ENCODE results near the gene TIAM1. TPM values are rescaled to one million over a fixed set of nuclear protein-coding genes. Genes with fewer than 3 reads are reported as not detected.

TIAM1 gene
- total RNA-seq, 1 experiment from 2014 or later = 3.7 TPM

DNA sequence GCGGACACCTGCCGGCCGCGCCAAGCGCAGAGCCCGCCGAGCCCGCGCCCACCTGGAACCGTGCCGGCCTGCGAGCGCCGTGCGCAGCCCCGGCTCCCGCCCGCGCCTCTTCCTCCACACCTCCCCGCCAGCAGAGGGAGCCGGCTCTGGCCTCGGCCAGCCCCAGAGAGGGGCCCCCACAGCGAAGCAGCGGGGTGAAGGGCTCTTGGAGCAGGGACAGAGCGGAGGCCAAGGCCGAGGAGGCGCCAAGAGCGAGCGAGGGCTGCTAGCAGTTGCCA, 255.6 kb downstream of the TIAM1 start:
- H3K27me3 ChIP-seq (ENCODE audit: control insufficient read depth, insufficient read depth, low read length) = no peaks in the 10 kb centered on the region
- POLR2A ChIA-PET = no interaction called here
- in situ Hi-C loops (cut with HindIII; ENCODE audit: low pct_unique_long_range_greater_than_20kb, low sequenced_read_pairs) = no loop called here
- ATAC-seq (no peak), DNase-seq (ENCODE audit: low read depth, low spot score) (no peak)
- BruUV-seq (replicated peaks) = no TSS peak
- TF ChIP-seq TCF7L2 (IDR thresholded peaks at IDR 0.05; ENCODE audit: low read depth, low read length) (no peak), SIN3A (IDR thresholded peaks at IDR 0.05; ENCODE audit: borderline replicate concordance, insufficient read depth, low read depth, low read length) (no peak), POLR2AphosphoS5 (IDR thresholded peaks at IDR 0.05; ENCODE audit: low read depth, low read length) (no peak)
- TF ChIP-seq, protein P1, sequence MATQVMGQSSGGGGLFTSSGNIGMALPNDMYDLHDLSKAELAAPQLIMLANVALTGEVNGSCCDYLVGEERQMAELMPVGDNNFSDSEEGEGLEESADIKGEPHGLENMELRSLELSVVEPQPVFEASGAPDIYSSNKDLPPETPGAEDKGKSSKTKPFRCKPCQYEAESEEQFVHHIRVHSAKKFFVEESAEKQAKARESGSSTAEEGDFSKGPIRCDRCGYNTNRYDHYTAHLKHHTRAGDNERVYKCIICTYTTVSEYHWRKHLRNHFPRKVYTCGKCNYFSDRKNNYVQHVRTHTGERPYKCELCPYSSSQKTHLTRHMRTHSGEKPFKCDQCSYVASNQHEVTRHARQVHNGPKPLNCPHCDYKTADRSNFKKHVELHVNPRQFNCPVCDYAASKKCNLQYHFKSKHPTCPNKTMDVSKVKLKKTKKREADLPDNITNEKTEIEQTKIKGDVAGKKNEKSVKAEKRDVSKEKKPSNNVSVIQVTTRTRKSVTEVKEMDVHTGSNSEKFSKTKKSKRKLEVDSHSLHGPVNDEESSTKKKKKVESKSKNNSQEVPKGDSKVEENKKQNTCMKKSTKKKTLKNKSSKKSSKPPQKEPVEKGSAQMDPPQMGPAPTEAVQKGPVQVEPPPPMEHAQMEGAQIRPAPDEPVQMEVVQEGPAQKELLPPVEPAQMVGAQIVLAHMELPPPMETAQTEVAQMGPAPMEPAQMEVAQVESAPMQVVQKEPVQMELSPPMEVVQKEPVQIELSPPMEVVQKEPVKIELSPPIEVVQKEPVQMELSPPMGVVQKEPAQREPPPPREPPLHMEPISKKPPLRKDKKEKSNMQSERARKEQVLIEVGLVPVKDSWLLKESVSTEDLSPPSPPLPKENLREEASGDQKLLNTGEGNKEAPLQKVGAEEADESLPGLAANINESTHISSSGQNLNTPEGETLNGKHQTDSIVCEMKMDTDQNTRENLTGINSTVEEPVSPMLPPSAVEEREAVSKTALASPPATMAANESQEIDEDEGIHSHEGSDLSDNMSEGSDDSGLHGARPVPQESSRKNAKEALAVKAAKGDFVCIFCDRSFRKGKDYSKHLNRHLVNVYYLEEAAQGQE (IDR thresholded peaks at IDR 0.05; ENCODE audit: insufficient read depth in 1 of 2, low read depth in 2 of 2, low read length in 1 of 2) = no peak
- TF ChIP-seq, protein P2, sequence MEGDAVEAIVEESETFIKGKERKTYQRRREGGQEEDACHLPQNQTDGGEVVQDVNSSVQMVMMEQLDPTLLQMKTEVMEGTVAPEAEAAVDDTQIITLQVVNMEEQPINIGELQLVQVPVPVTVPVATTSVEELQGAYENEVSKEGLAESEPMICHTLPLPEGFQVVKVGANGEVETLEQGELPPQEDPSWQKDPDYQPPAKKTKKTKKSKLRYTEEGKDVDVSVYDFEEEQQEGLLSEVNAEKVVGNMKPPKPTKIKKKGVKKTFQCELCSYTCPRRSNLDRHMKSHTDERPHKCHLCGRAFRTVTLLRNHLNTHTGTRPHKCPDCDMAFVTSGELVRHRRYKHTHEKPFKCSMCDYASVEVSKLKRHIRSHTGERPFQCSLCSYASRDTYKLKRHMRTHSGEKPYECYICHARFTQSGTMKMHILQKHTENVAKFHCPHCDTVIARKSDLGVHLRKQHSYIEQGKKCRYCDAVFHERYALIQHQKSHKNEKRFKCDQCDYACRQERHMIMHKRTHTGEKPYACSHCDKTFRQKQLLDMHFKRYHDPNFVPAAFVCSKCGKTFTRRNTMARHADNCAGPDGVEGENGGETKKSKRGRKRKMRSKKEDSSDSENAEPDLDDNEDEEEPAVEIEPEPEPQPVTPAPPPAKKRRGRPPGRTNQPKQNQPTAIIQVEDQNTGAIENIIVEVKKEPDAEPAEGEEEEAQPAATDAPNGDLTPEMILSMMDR (IDR thresholded peaks at IDR 0.05) = no peak
- no peak overlapping the region for H3K27ac ChIP-seq (ENCODE audit: low read length)
- H3K4me1 ChIP-seq (ENCODE audit: control insufficient read depth, insufficient read depth, low read length) = no peaks in the 10 kb centered on the region
- CTCF ChIA-PET = interaction anchor here (0.6 kb wide), 1 partner anchor 152 kb away, joined by 4 read pairs; no protein-coding TSS in a partner anchor
- intact Hi-C loops (cut with micrococcal nuclease; ENCODE audit: unreplicated experiment) = no loop called here
- H3K36me3 ChIP-seq (ENCODE audit: control insufficient read depth, insufficient read depth, low read length) = no peaks in the 10 kb centered on the region
- H3K9me3 ChIP-seq (ENCODE audit: control insufficient read depth, insufficient read depth, low read depth, low read length) = no peaks in the 10 kb centered on the region
- no peak overlapping the region for H3K4me3 ChIP-seq (ENCODE audit: low read depth in 2 of 2, low read length in 2 of 2)

DNA sequence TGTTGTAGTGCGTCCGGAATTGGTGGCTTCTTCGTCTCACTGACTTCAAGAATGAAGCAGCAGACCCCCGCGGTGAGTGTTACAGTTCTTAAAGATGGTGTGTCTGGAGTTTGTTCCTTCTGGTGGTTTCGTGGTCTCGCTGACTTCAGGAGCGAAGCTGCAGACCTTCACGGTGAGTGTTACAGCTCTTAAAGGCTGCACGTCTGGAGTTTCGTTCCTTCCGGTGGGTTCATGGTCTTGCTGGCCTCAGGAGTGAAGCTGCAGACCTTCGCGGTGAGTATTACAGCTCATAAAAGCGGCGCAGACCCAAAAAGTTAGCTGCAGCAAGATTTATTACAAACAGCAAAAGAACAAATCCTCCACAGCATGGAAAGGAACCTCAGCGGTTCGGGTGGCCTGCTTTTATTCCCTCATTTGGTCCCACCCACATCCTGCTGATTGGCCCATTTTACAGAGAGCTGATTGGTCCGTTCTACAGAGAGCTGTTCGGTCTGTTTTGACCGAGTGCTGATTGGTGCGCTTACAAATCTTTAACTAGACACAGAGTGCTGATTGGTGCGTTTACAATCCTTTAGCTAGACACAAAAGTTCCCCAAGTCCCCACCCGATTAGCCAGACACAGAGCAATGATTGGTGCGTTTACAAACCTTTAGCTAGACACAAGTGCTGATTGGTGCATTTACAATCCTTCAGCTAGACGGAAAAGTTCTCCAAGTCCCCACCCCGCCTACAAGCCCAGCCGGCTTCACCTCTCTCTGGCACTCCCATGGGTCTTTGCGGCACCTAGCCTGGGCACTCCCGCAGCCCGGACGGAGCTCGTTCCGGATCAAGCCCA, 256.2 kb downstream of the TIAM1 start:
- Histone ChIP-seq H3K27ac (ENCODE audit: low read length) (no peak overlapping the region), H3K4me3 (ENCODE audit: low read depth in 2 of 2, low read length in 2 of 2) (no peak overlapping the region), H3K4me1 (ENCODE audit: control insufficient read depth, insufficient read depth, low read length) (no peaks in the 10 kb centered on the region), H3K27me3 (ENCODE audit: control insufficient read depth, insufficient read depth, low read length) (no peaks in the 10 kb centered on the region), H3K9me3 (ENCODE audit: control insufficient read depth, insufficient read depth, low read depth, low read length) (no peaks in the 10 kb centered on the region), H3K36me3 (ENCODE audit: control insufficient read depth, insufficient read depth, low read length) (no peaks in the 10 kb centered on the region)
- ATAC-seq (no peak), DNase-seq (ENCODE audit: low read depth, low spot score) (no peak)
- no peak for TF ChIP-seq SIN3A (IDR thresholded peaks at IDR 0.05; ENCODE audit: borderline replicate concordance, insufficient read depth, low read depth, low read length)
- TF ChIP-seq, protein P2 (IDR thresholded peaks at IDR 0.05) = no peak
- TF ChIP-seq POLR2AphosphoS5 (IDR thresholded peaks at IDR 0.05; ENCODE audit: low read depth, low read length) = no peak
- TF ChIP-seq TCF7L2 (IDR thresholded peaks at IDR 0.05; ENCODE audit: low read depth, low read length) = no peak
- TF ChIP-seq, protein P1 (IDR thresholded peaks at IDR 0.05; ENCODE audit: insufficient read depth in 1 of 2, low read depth in 2 of 2, low read length in 1 of 2) = no peak
- in situ Hi-C loops (cut with HindIII; ENCODE audit: low pct_unique_long_range_greater_than_20kb, low sequenced_read_pairs) = no loop called here
- BruUV-seq (replicated peaks) = no TSS peak
- CTCF ChIA-PET = no interaction called here
- POLR2A ChIA-PET = no interaction called here
- intact Hi-C loops (cut with micrococcal nuclease; ENCODE audit: unreplicated experiment) = no loop called here
